Kidney epithelial cell (primary cell): Measurements from ENCODE around the gene IRAK2. TPM values are rescaled to one million over a fixed set of nuclear protein-coding genes. Genes with fewer than 3 reads are reported as not detected.
A peak's percentile ranks its signal among the peaks of the same experiment; 100 is the strongest.

ENCODE experiments used
- DNase-seq: peaks from one replicate; pipeline ENCODE4 v3.0.0-alpha.2; 2010; ENCODE audit warnings: low read depth
- H3K27me3 ChIP-seq: 2 replicates; pipeline ENCODE4 v1.6.0; 2011; ENCODE audit warnings: low read length; ENCODE audit not compliant: control insufficient read depth, insufficient read depth
- H3K36me3 ChIP-seq: 2 replicates; pipeline ENCODE4 v1.5.1; 2011; ENCODE audit warnings: low read length; ENCODE audit not compliant: control insufficient read depth, insufficient read depth
- H3K4me3 ChIP-seq: 2 replicates; pipeline ENCODE4 v1.5.1; 2011; ENCODE audit warnings: low read depth, mild to moderate bottlenecking, control low read depth, low read length
- CTCF ChIP-seq: IDR thresholded peaks from 2 replicates; pipeline ENCODE4 v1.5.1; 2011; ENCODE audit warnings: mild to moderate bottlenecking, moderate library complexity, low read length, control low read depth, inconsistent platforms; ENCODE audit not compliant: insufficient read depth, poor library complexity, severe bottlenecking
- total RNA-seq: library from RNA; depleted of rRNA; stranded (reverse); fragments of >200 nt; gene quantifications from 2 replicates; pipeline ENCODE4 v1.2.3, GENCODE V29; 2015

The IRAK2 gene, protein sequence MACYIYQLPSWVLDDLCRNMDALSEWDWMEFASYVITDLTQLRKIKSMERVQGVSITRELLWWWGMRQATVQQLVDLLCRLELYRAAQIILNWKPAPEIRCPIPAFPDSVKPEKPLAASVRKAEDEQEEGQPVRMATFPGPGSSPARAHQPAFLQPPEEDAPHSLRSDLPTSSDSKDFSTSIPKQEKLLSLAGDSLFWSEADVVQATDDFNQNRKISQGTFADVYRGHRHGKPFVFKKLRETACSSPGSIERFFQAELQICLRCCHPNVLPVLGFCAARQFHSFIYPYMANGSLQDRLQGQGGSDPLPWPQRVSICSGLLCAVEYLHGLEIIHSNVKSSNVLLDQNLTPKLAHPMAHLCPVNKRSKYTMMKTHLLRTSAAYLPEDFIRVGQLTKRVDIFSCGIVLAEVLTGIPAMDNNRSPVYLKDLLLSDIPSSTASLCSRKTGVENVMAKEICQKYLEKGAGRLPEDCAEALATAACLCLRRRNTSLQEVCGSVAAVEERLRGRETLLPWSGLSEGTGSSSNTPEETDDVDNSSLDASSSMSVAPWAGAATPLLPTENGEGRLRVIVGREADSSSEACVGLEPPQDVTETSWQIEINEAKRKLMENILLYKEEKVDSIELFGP
- 65.5 and 72.8 TPM in 2 replicates for total RNA-seq

GRCh38 chr3:10164546-10165393 lies at the start of gene IRAK2:
Gene IRAK2, plus strand, starts transcription at chr3:10164919. Its CDS starts 36 bp downstream, at chr3:10164955.
- no peak for DNase-seq
- peak; percentile 31 for TF ChIP-seq CTCF
- Histone ChIP-seq H3K27me3 (no peaks in the 10 kb centered on the region), H3K36me3 (peaks cover 2% of the 10 kb centered on the region), H3K4me3 (peak within 1 kb of the TSS; percentile 99)

DNA sequence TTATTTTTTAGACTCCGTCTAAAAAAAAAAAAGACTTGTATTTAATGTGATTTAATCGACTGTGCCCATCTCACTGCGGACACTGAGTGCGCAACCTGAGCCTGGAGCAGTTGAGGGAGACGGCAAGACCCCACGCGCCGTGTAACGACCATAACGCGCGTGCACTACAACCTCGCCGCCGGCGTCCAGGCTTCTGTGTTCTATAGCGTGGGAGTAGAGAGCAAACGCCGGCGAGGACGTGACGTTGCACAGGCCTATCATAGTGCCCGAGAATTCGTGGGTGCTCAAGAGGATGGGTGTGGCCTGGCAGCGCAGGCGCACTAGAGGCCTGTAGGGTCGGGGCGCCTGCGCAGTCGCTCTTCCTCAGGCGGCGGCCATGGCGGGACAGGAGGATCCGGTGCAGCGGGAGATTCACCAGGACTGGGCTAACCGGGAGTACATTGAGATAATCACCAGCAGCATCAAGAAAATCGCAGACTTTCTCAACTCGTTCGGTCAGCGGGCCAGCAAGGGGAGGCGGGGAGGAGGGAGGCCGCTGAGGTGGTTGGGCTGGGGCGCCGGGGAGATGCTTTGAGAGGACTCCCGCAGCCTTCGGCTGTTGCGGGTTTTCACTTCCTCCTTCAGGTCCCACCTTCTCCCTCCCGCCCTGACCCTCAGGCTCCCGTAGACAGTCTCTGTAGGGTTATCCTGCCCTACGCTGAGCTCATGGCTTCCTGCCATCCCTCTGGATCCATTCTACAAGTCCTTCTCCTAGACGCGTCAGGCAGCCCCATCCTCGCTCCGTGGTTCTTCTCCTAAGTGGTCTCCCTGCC lies 49.2 kb upstream of the IRAK2 start, which contains the start of gene BRK1:
Gene BRK1, plus strand, starts transcription at position 350 of the 812 bp plus-strand sequence. Its CDS starts 27 bp downstream, at position 377.
- Histone ChIP-seq H3K4me3 (peak within 1 kb of the TSS; percentile 90), H3K27me3 (no peaks in the 10 kb centered on the region), H3K36me3 (no peaks in the 10 kb centered on the region)
- DNase-seq: peak; percentile 80
- TF ChIP-seq CTCF: no peak

DNA sequence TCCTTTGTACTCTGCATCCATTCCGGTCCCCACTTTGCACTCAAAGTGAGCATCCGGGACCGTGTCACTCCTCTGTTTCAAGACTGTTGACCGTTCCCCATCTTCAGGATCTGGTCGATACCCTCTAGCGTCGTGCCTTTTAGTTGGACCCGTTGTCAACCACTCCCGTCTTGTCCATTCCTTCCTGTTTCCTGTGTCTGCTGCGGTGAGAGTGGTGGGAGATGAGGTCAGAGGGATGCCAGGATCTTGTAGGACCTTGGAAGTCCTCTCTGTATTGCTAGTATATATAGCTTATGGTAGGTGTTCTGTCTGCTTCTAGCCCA lies 48.6 kb upstream of the IRAK2 start:
- H3K36me3 ChIP-seq: no peaks in the 10 kb centered on the region
- TF ChIP-seq CTCF: no peak
- H3K4me3 ChIP-seq: peak overlapping the region; percentile 90
- DNase-seq: peak; percentile 12
- no peaks in the 10 kb centered on the region for H3K27me3 ChIP-seq

DNA sequence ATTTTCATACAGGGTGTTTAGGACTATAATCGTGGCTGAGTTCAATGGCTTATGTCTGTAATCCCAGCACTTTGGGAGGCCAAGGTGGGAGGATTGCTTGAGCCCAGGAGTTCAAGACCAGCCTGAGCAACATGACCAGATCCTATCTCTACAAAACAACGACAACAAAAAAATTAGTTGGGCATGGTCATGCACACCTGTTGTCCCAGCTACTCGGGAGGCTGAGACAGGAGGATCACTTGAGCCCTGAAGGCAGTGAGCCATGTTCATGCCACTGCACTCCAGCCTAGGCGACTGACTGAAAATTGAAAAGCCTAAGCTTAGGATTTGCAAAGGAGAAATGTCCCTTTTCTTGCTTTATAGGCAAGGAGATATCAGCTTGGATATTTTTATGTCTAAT lies 47.8 kb upstream of the IRAK2 start:
- Histone ChIP-seq H3K4me3 (no peak overlapping the region), H3K36me3 (no peaks in the 10 kb centered on the region), H3K27me3 (no peaks in the 10 kb centered on the region)
- no peak for DNase-seq
- TF ChIP-seq CTCF: no peak

- Histone ChIP-seq H3K36me3 (no peaks in the 10 kb centered on the region), H3K4me3 (no peak overlapping the region), H3K27me3 (no peaks in the 10 kb centered on the region)
- no peak for TF ChIP-seq CTCF
- DNase-seq: no peak
Observed at GRCh38 chr3:10119376-10119775, 45.3 kb upstream of the IRAK2 start.
